RWPE2 (cell line): Measurements from ENCODE around the gene NDUFV2.

Experiments used
- ATAC-seq: fragments of 200-7000 bp; cut with Tn5 transposase; 3 replicates; pipeline ENCODE4 v1.9.1; 2021; ENCODE audit warnings: low read depth
- DNase-seq: peaks from one replicate; pipeline ENCODE4 v3.0.0-alpha.2; 2020; ENCODE audit warnings: low spot score
- H3K27ac ChIP-seq: fragments of 450-650 bp; 2 replicates; pipeline ENCODE4 v1.5.1; 2017; ENCODE audit warnings: mild to moderate bottlenecking; ENCODE audit not compliant: poor library complexity, severe bottlenecking
- H3K27me3 ChIP-seq: fragments of 250-450 bp; sonication (Bioruptor Pico); 2 replicates; pipeline ENCODE4 v1.5.1; 2021; ENCODE audit warnings: mild to moderate bottlenecking, moderate library complexity; ENCODE audit not compliant: insufficient read depth, poor library complexity, severe bottlenecking
- H3K36me3 ChIP-seq: fragments of 250-450 bp; sonication (Bioruptor Pico); 2 replicates; pipeline ENCODE4 v1.5.1; 2020; ENCODE audit warnings: low read depth, mild to moderate bottlenecking, moderate library complexity
- H3K4me1 ChIP-seq: fragments of 250-450 bp; sonication (Bioruptor Pico); 2 replicates; pipeline ENCODE4 v1.5.1; 2021; ENCODE audit warnings: mild to moderate bottlenecking, moderate library complexity; ENCODE audit not compliant: insufficient read depth, poor library complexity, severe bottlenecking
- H3K4me3 ChIP-seq: fragments of 250-450 bp; sonication (Bioruptor Pico); 2 replicates; pipeline ENCODE4 v1.5.1; 2021; ENCODE audit warnings: mild to moderate bottlenecking, moderate library complexity; ENCODE audit not compliant: severe bottlenecking
- H3K9me3 ChIP-seq: fragments of 250-450 bp; sonication (Bioruptor Pico); 2 replicates; pipeline ENCODE4 v1.5.1; 2021; ENCODE audit warnings: mild to moderate bottlenecking, moderate library complexity; ENCODE audit not compliant: severe bottlenecking
- TF ChIP-seq, protein P1 (sequence below): fragments of 450-650 bp; IDR thresholded peaks from one replicate; pipeline ENCODE4 v1.5.1; 2017; ENCODE audit warnings: mild to moderate bottlenecking, moderate library complexity; ENCODE audit not compliant: poor library complexity, severe bottlenecking

Gene NDUFV2

DNA sequence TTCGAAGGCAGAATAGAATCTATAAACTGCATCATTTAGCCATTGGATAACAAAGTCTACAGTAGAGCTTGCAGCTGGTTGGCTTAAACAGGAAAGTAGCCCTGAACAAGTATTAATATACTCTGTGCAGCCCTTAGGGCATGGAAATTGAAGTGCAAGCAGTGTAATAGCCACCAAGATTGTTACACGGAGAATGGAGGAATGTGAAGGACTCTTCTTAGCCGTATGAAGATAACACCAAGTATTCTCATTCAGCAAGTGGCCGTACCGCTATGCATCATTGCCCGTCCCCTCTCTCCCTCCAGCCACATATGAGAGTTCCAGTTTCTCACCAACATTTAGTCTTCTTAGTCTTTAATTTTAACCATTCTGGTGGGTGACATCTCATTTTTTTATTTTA, 74.5 kb downstream of the NDUFV2 start:
- no peaks in the 10 kb centered on the region for H3K9me3 ChIP-seq
- no peak overlapping the region for H3K4me3 ChIP-seq
- peaks cover 3% of the 10 kb centered on the region; the same call in 1 of the 2 replicates for H3K36me3 ChIP-seq
- DNase-seq (no peak), ATAC-seq (no peak)
- H3K27me3 ChIP-seq = no peaks in the 10 kb centered on the region
- no peaks in the 10 kb centered on the region for H3K4me1 ChIP-seq
- TF ChIP-seq, protein P1, sequence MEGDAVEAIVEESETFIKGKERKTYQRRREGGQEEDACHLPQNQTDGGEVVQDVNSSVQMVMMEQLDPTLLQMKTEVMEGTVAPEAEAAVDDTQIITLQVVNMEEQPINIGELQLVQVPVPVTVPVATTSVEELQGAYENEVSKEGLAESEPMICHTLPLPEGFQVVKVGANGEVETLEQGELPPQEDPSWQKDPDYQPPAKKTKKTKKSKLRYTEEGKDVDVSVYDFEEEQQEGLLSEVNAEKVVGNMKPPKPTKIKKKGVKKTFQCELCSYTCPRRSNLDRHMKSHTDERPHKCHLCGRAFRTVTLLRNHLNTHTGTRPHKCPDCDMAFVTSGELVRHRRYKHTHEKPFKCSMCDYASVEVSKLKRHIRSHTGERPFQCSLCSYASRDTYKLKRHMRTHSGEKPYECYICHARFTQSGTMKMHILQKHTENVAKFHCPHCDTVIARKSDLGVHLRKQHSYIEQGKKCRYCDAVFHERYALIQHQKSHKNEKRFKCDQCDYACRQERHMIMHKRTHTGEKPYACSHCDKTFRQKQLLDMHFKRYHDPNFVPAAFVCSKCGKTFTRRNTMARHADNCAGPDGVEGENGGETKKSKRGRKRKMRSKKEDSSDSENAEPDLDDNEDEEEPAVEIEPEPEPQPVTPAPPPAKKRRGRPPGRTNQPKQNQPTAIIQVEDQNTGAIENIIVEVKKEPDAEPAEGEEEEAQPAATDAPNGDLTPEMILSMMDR = no peak
- H3K27ac ChIP-seq = no peak overlapping the region

DNA sequence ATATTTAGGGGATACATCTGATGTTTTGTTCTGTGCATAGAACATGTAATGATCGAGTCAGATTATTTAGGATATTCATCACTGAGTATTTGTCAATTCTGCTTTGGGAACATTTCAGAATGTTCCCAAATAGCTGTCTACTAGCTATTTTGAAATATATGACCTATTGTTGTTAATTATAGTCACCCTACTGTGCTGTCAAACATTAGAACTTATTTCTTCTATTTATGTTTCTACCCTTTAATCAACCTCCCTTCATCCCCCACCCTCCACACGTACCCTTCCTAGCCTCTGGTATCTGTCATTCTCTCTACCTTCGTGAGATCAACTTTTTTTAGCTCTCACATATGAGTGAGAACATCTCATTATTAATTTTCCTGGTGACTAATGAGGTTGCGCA, 75.0 kb downstream of the NDUFV2 start:
- Histone ChIP-seq H3K27me3 (no peaks in the 10 kb centered on the region), H3K27ac (no peak overlapping the region), H3K4me3 (no peak overlapping the region), H3K9me3 (no peaks in the 10 kb centered on the region), H3K4me1 (no peaks in the 10 kb centered on the region), H3K36me3 (peaks cover 5% of the 10 kb centered on the region; the same call in 1 of the 2 replicates)
- TF ChIP-seq, protein P1 = no peak
- ATAC-seq (no peak), DNase-seq (no peak)

DNA sequence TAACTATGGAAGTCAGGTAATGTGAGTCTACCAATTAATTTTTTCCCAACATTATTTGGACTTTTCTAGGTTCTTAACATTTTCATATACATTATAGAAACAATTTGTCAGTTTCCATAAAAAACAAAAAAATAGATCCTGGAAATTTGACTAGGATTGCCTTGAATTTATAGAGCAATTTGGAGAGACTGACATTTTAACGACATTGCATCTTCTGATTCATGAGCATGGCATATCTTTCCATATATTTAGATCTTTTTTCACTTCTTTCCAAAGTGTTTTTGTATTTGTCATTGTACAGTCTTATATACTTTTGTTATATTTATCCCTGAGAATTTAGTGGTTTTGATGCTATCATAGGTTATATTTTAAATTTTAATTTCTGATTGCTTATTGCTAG, 76.1 kb downstream of the NDUFV2 start:
- peaks cover 16% of the 10 kb centered on the region for H3K36me3 ChIP-seq
- no peaks in the 10 kb centered on the region for H3K27me3 ChIP-seq
- no peak overlapping the region for H3K4me3 ChIP-seq
- no peak for ATAC-seq
- no peak overlapping the region for H3K27ac ChIP-seq
- no peaks in the 10 kb centered on the region for H3K4me1 ChIP-seq
- TF ChIP-seq, protein P1 = no peak
- no peak for DNase-seq
- no peaks in the 10 kb centered on the region for H3K9me3 ChIP-seq

DNA sequence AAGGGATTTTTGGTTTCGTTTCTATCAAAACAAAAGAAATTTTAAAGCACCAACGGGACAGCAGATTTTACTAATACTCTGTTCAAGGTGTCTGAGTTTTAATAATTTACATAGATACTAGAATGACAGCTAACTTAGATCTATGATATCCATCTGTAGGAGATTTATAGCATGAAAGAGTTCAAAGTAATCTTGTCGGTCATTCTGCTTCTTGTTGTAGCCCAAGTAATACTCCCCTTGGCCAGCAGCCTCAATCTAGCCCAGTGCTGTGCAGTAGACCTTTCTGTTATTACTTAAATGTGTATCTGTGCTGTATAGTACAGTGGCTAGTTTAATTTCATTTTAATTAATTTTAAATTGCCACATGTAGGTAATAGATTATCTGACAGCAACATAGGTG, 78.8 kb downstream of the NDUFV2 start:
- no peaks in the 10 kb centered on the region for H3K9me3 ChIP-seq
- H3K36me3 ChIP-seq = peaks cover 25% of the 10 kb centered on the region
- no peaks in the 10 kb centered on the region for H3K4me1 ChIP-seq
- no peak overlapping the region for H3K27ac ChIP-seq
- no peak for DNase-seq
- H3K27me3 ChIP-seq = no peaks in the 10 kb centered on the region
- no peak for ATAC-seq
- TF ChIP-seq, protein P1 = no peak
- H3K4me3 ChIP-seq = no peak overlapping the region

DNA sequence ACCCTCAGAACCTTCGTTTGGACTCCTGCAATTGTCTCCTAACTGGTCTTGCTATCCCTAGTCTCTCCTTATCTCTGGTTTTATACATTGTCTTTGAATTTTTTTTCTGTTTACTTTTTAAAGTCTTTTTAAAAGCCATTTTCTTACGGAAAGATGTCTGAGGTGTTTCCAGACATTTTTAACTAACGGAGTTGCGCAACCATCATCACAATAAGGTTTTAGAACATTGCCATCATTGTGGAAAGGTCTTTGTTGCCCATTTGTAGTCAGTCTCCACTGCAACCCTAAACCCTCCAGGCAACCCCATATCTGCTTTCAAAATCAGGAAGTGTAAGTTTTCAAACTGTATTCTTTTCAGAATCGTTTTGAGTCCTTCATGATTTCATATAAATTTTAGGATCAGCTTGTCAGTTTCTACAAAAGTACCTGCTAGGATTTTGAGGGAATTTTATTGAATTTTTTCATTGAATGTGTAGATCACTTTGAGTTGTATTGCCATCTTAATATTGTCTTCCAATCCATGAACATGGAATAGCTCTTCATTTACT, 80.4 kb downstream of the NDUFV2 start:
- peaks cover 29% of the 10 kb centered on the region for H3K36me3 ChIP-seq
- no peak overlapping the region for H3K27ac ChIP-seq
- TF ChIP-seq, protein P1 = no peak
- H3K9me3 ChIP-seq = no peaks in the 10 kb centered on the region
- H3K4me1 ChIP-seq = no peaks in the 10 kb centered on the region
- no peaks in the 10 kb centered on the region for H3K27me3 ChIP-seq
- H3K4me3 ChIP-seq = no peak overlapping the region
- ATAC-seq (no peak), DNase-seq (no peak)
